SKM-1 (cell line): ENCODE data around the gene SLC2A6.
A peak's percentile ranks its signal among the peaks of the same experiment; 100 is the strongest.

Experiments used
- DNase-seq: peaks from one replicate; lab custom pipeline; 2025; ENCODE audit not compliant: unreplicated experiment; lab: John Stamatoyannopoulos, UW

The SLC2A6 gene

GRCh38 chr9:133443248-133443647 is 35.7 kb downstream of the SLC2A6 start:
- no peak for DNase-seq

GRCh38 chr9:133441571-133441970 is 37.3 kb downstream of the SLC2A6 start:
- no peak for DNase-seq

- DNase-seq: no peak
These were observed 38.0 kb downstream of the SLC2A6 start for GRCh38 chr9:133440874-133441273.

GRCh38 chr9:133439337-133439736 is 39.6 kb downstream of the SLC2A6 start:
- no peak for DNase-seq

- DNase-seq: no peak
These were observed 41.0 kb downstream of the SLC2A6 start for GRCh38 chr9:133437753-133438531.

- DNase-seq: no peak
These were observed 42.2 kb downstream of the SLC2A6 start for GRCh38 chr9:133436681-133437080.

- DNase-seq: no peak
These were observed 45.5 kb downstream of the SLC2A6 start for GRCh38 chr9:133433351-133433843.

- peak; percentile 21 for DNase-seq
These were observed 48.7 kb downstream of the SLC2A6 start for GRCh38 chr9:133430244-133430643.

- no peak for DNase-seq
These were observed 49.2 kb downstream of the SLC2A6 start for GRCh38 chr9:133429641-133430161.

GRCh38 chr9:133429214-133429613 is 49.7 kb downstream of the SLC2A6 start:
- no peak for DNase-seq

- no peak for DNase-seq
These were observed 50.2 kb downstream of the SLC2A6 start for GRCh38 chr9:133428617-133429101.

- no peak for DNase-seq
These were observed 51.1 kb downstream of the SLC2A6 start for GRCh38 chr9:133427658-133428348.

- DNase-seq: no peak
These were observed 52.9 kb downstream of the SLC2A6 start for GRCh38 chr9:133426011-133426410.

- DNase-seq: no peak
These were observed 53.8 kb downstream of the SLC2A6 start for GRCh38 chr9:133425049-133425632.

GRCh38 chr9:133424187-133424586 is 54.7 kb downstream of the SLC2A6 start:
- no peak for DNase-seq

- no peak for DNase-seq
These were observed 55.7 kb downstream of the SLC2A6 start for GRCh38 chr9:133423216-133423615.

GRCh38 chr9:133421615-133422542 is 57.0 kb downstream of the SLC2A6 start, which contains the start of gene ADAMTS13:
Gene ADAMTS13, plus strand, starts transcription at chr9:133422367. Its CDS starts 77 bp downstream, at chr9:133422444.
- no peak for DNase-seq
